HG03159 (cell line): ENCODE data around the gene DOHH.

Source experiments
- ATAC-seq: cut with Tn5 transposase; IDR thresholded peaks from one replicate; pipeline ENCODE4 v1.9.1; 2021; ENCODE audit warnings: mild to moderate bottlenecking, moderate library complexity; ENCODE audit not compliant: unreplicated experiment

The DOHH gene

DNA sequence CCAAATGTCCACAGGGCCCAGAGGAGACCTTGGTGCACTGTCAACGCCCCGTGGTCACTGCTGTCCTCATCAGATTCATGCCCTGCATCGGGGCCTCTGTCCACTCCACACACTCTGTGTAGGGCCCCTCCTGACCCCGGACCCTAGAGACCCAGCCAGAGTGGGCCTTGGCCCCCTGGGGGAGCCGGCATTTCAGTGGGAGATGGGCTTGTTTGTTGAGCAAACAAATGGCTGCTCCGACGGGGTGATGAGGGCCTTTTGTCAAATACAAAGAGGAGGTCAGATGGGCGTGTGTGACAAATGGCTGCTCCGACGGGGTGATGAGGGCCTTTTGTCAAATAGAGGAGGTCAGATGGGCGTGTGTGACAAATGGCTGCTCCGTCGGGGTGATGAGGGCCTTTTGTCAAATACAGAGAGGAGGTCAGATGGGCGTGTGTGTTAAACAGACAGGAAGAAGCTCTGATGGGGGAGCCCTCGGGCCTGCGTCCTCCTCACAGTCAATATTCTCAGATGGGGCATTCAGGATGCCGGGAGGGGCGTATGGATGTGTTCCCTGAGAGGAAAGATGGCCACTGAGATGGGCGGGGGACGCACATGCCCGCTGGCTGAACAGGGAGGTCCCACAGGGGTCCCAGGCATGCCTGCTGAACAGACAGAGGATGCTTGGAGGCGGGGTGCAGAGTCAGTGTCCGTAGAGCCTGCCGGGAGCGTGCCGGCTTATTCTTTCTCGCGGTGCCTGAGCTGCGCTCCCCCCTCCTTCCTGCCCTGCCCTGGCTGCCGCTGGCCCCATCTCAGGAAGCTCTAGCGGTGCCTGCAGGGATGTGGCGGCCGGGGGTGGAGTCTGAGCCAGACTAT lies 56.4 kb downstream of the DOHH start:
- no peak for ATAC-seq

GRCh38 chr19:3442487-3443071 lies 57.9 kb downstream of the DOHH start:
- ATAC-seq: no peak

DNA sequence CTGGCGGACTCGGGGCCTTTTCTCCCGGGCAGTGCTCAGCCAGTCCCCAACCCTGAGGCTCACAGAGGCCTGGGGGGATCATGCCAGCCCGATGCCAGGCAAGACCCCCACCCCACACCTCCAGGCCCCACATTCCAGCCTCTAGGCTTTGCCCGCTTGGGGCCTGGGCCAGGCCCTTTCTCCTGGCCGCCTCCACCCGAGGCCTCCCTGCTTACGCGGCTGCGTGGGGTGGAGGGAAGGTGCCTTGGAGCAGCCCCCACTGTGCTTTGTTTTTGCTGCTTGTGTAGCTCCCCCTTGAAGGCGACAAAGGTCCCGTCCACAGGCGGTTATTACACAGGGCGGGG lies 58.5 kb downstream of the DOHH start:
- no peak for ATAC-seq

DNA sequence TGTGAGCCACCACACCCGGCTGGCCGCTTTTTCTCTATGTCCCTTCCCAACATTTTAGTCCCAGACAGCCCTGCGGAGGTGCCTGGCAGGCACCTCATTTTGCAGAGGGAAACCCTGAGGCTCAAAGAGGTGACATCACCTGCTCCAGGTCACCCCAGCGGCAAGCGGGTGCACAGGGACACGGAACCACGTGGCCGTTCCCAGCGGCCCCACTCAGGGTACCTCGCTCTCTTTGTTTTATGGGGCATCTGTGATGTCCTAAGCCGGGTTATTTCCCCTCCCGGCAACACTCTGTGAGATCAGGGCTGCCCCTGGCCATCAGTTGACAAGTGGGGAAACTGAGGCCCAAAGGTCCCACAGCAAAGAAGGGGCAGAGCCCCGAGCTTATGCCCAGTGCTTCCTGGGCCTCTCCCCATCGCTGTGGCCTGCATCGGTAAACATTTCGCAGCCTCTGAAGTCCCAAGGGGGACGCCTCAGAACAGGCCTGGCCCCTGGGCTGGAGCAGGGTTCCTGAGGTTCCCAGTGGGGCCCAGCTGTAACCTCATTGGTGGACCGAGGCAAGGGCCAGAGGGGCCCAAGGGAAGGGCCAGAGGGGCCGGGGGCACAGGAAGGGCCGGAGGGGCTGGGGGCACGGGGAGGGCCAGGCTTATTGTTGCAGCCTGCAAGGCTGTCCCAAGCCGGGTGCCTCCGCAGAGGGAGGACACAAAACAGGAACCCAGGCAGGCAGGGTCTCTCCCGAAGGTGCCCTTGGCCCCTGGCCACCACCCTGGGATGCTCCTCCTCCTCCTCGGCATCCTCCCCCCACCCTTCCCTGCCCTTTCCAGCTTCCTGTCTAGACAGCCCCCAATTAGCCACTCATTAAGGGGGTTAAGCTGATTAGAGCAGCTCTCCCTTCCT lies 59.1 kb downstream of the DOHH start:
- ATAC-seq: no peak
